WTC11 (cell line): ENCODE data around the gene COL16A1. TPM values are rescaled to one million over a fixed set of nuclear protein-coding genes. Genes with fewer than 3 reads are reported as not detected.

Experiments used
- ATAC-seq: fragments of 200-7000 bp; cut with Tn5 transposase; 2 replicates; pipeline ENCODE4 v1.10.0; 2021; ENCODE audit warnings: mild to moderate bottlenecking, moderate library complexity
- CTCF ChIA-PET: fragments of 300-600 bp; sonication (Branson Sonifier 250); formaldehyde crosslinking; loops from one replicate; lab custom pipeline; 2021; ENCODE audit warnings: antibody characterized with exemption; lab: Charles Lee
- POLR2A ChIA-PET: fragments of 350-600 bp; sonication (Branson Sonifier 250); formaldehyde crosslinking; loops from one replicate; lab custom pipeline; 2021; ENCODE audit warnings: antibody characterized with exemption; lab: Charles Lee
- DNase-seq: peaks from one replicate; pipeline ENCODE4 v3.0.0; 2021; ENCODE audit warnings: low spot score
- H3K27ac Mint-ChIP-seq: 2 replicates; pipeline ENCODE4 v1.8.0; 2021; ENCODE audit warnings: mixed read lengths
- H3K27me3 Mint-ChIP-seq: 2 replicates; pipeline ENCODE4 v1.8.0; 2021; ENCODE audit warnings: low read depth, mild to moderate bottlenecking, moderate library complexity, mixed read lengths
- H3K36me3 Mint-ChIP-seq: 2 replicates; pipeline ENCODE4 v1.8.0; 2021; ENCODE audit warnings: mixed read lengths
- H3K4me1 Mint-ChIP-seq: 2 replicates; pipeline ENCODE4 v1.8.0; 2022; ENCODE audit warnings: mixed read lengths
- H3K4me3 Mint-ChIP-seq: 2 replicates; pipeline ENCODE4 v1.8.0; 2021; ENCODE audit warnings: mild to moderate bottlenecking, moderate library complexity, mixed read lengths
- H3K9me3 Mint-ChIP-seq: 2 replicates; pipeline ENCODE4 v1.8.0; 2021; ENCODE audit warnings: mixed read lengths
- ATF1 ChIP-seq: sonication (generic); formaldehyde crosslinking; IDR thresholded peaks from 2 replicates; pipeline ENCODE4 v1.8.1; 2023; ENCODE audit warnings: mild to moderate bottlenecking, moderate library complexity, missing genetic modification reagents
- CBFB ChIP-seq: sonication (generic); formaldehyde crosslinking; IDR thresholded peaks from 2 replicates; pipeline ENCODE4 v1.8.1; 2022; ENCODE audit warnings: mild to moderate bottlenecking, low read depth, missing genetic modification reagents
- CTCF ChIP-seq: fragments of 200-600 bp; IDR thresholded peaks from 2 replicates; pipeline ENCODE4 v1.8.0; 2022; ENCODE audit warnings: antibody characterized with exemption
- E2F4 ChIP-seq: sonication (generic); formaldehyde crosslinking; IDR thresholded peaks from 2 replicates; pipeline ENCODE4 v1.8.1; 2022; ENCODE audit warnings: low read depth, mild to moderate bottlenecking, moderate library complexity, missing genetic modification reagents, borderline replicate concordance
- EMX1 ChIP-seq: fragments of 250-450 bp; sonication (Bioruptor Pico); IDR thresholded peaks from 2 replicates; pipeline ENCODE4 v1.8.0; 2021; ENCODE audit warnings: mild to moderate bottlenecking
- GABPB1 ChIP-seq: sonication (generic); formaldehyde crosslinking; IDR thresholded peaks from 2 replicates; pipeline ENCODE4 v1.8.1; 2023; ENCODE audit warnings: mild to moderate bottlenecking, missing genetic modification reagents
- GTF2I ChIP-seq: fragments of 250-450 bp; sonication (Bioruptor Pico); conservative IDR thresholded peaks from 2 replicates; pipeline ENCODE4 v1.4.0; 2021; ENCODE audit warnings: mild to moderate bottlenecking
- MAX ChIP-seq: sonication (generic); formaldehyde crosslinking; IDR thresholded peaks from 2 replicates; pipeline ENCODE4 v1.8.0; 2022; ENCODE audit warnings: mild to moderate bottlenecking, missing genetic modification reagents
- MLX ChIP-seq: sonication (generic); formaldehyde crosslinking; IDR thresholded peaks from 2 replicates; pipeline ENCODE4 v1.8.1; 2023; ENCODE audit warnings: mild to moderate bottlenecking, missing genetic modification reagents, moderate library complexity
- NFATC4 ChIP-seq: fragments of 250-450 bp; sonication (Bioruptor Pico); IDR thresholded peaks from 2 replicates; pipeline ENCODE4 v1.9.0; 2021; ENCODE audit warnings: mild to moderate bottlenecking
- NR3C1 ChIP-seq: sonication (generic); formaldehyde crosslinking; conservative IDR thresholded peaks from 2 replicates; pipeline ENCODE4 v1.8.1; 2023; ENCODE audit warnings: low read depth, mild to moderate bottlenecking, missing genetic modification reagents
- PREB ChIP-seq: sonication (generic); formaldehyde crosslinking; IDR thresholded peaks from 2 replicates; pipeline ENCODE4 v1.8.1; 2022; ENCODE audit warnings: mild to moderate bottlenecking, missing genetic modification reagents, moderate library complexity, borderline replicate concordance
- PRRX2 ChIP-seq: fragments of 250-450 bp; sonication (Bioruptor Pico); IDR thresholded peaks from 2 replicates; pipeline ENCODE4 v1.8.0; 2021; ENCODE audit warnings: mild to moderate bottlenecking
- TCF7 ChIP-seq: sonication (generic); formaldehyde crosslinking; IDR thresholded peaks from 2 replicates; pipeline ENCODE4 v1.8.0; 2022; ENCODE audit warnings: mild to moderate bottlenecking, low read depth, missing genetic modification reagents, moderate library complexity
- ZBTB21 ChIP-seq: sonication (generic); formaldehyde crosslinking; IDR thresholded peaks from 2 replicates; pipeline ENCODE4 v1.8.1; 2023; ENCODE audit warnings: mild to moderate bottlenecking, missing genetic modification reagents, borderline replicate concordance
- ZMAT4 ChIP-seq: fragments of 250-450 bp; sonication (Bioruptor Pico); IDR thresholded peaks from 2 replicates; pipeline ENCODE4 v1.9.0; 2021; ENCODE audit warnings: mild to moderate bottlenecking
- ZNF281 ChIP-seq: sonication (generic); formaldehyde crosslinking; IDR thresholded peaks from 2 replicates; pipeline ENCODE4 v1.8.0; 2023; ENCODE audit warnings: mild to moderate bottlenecking, missing genetic modification reagents
- ZNF425 ChIP-seq: fragments of 250-450 bp; sonication (Bioruptor Pico); conservative IDR thresholded peaks from 2 replicates; pipeline ENCODE4 v1.9.0; 2021; ENCODE audit warnings: mild to moderate bottlenecking
- ZNF512 ChIP-seq: sonication (generic); formaldehyde crosslinking; IDR thresholded peaks from 2 replicates; pipeline ENCODE4 v1.8.1; 2022; ENCODE audit warnings: missing genetic modification reagents, borderline replicate concordance
- total RNA-seq: library from RNA; stranded (reverse); gene quantifications from 3 replicates; pipeline ENCODE4 v1.2.3, GENCODE V29; 2021

Gene COL16A1
- total RNA-seq, 1 experiment from 2014 or later: 8.8 TPM

GRCh38 chr1:31639543-31639942 lies 64.3 kb downstream of the COL16A1 start:
- CTCF ChIA-PET: interaction anchor here (1.5 to 6.0 kb wide), 6 partner anchors 22 to 150 kb away, joined by 4 to 28 read pairs (median 6); partner anchors contain the start of gene HCRTR1

More at GRCh38 chr1:31639543-31639942, 64.3 kb downstream of the COL16A1 start:
- no peaks in the 10 kb centered on the region for H3K36me3 Mint-ChIP-seq
- ATAC-seq (no peak), DNase-seq (no peak)
- no peaks in the 10 kb centered on the region for H3K9me3 Mint-ChIP-seq
- H3K27ac Mint-ChIP-seq: no peak overlapping the region
- POLR2A ChIA-PET: no interaction called here
- H3K4me1 Mint-ChIP-seq: peaks cover 12% of the 10 kb centered on the region
- no peak for TF ChIP-seq EMX1 (CRISPR knock-in tag)
- no peak for TF ChIP-seq PREB (CRISPR knock-in tag)
- TF ChIP-seq MLX: no peak
- TF ChIP-seq ZNF281: no peak
- TF ChIP-seq MAX: no peak
- no peak for TF ChIP-seq GABPB1 (CRISPR knock-in tag)
- no peak for TF ChIP-seq ZNF425 (CRISPR knock-in tag)
- TF ChIP-seq PRRX2: no peak
- no peak for TF ChIP-seq E2F4 (CRISPR knock-in tag)
- no peak for TF ChIP-seq NR3C1 (CRISPR knock-in tag)
- no peak for TF ChIP-seq ZBTB21 (CRISPR knock-in tag)
- TF ChIP-seq CTCF: no peak
- no peak for TF ChIP-seq NFATC4 (CRISPR knock-in tag)
- TF ChIP-seq GTF2I: no peak
- no peak for TF ChIP-seq ZMAT4 (CRISPR knock-in tag)
- TF ChIP-seq CBFB (CRISPR knock-in tag): no peak
- TF ChIP-seq ATF1 (CRISPR knock-in tag): no peak
- TF ChIP-seq TCF7: no peak
- TF ChIP-seq ZNF512 (CRISPR knock-in tag): no peak
- H3K27me3 Mint-ChIP-seq: no peaks in the 10 kb centered on the region
- no peak overlapping the region for H3K4me3 Mint-ChIP-seq
